ENCODE data around the gene KCNC3.

The KCNC3 gene

DNA sequence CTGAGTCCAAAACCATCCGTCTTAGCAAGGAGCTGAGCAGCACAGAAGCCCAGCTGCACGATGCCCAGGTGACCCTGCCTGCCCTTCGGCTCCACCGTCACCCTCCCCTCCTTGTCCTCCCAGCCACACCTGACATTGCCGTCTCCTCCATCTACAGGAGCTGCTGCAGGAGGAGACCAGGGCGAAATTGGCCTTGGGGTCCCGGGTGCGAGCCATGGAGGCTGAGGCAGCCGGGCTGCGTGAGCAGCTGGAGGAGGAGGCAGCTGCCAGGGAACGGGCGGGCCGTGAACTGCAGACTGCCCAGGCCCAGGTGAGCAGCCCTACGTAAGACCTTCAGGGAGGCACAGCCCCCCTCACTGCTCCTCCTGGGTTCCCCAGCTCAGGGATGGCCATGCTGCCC, 49.1 kb downstream of the KCNC3 start:
- FAIRE-seq (peak; percentile 55), DNase-seq (ENCODE audit: low spot score) (no peak)

- DNase-seq (ENCODE audit: low spot score) (no peak), FAIRE-seq (no peak)
Measured at GRCh38 chr19:50277966-50278580, 51.1 kb downstream of the KCNC3 start.

GRCh38 chr19:50276370-50277063, 52.7 kb downstream of the KCNC3 start:
- DNase-seq (ENCODE audit: low spot score) (no peak), FAIRE-seq (no peak)

GRCh38 chr19:50275577-50276368, 53.4 kb downstream of the KCNC3 start:
- no peak for FAIRE-seq

GRCh38 chr19:50273821-50274220, 55.4 kb downstream of the KCNC3 start:
- DNase-seq (ENCODE audit: low spot score) (no peak), FAIRE-seq (no peak)

More at GRCh38 chr19:50275577-50276368, 53.4 kb downstream of the KCNC3 start:
- DNase-seq (ENCODE audit: low spot score): no peak

- FAIRE-seq: no peak
- DNase-seq (ENCODE audit: low spot score): no peak
Measured at GRCh38 chr19:50272263-50272897, 56.8 kb downstream of the KCNC3 start.

- FAIRE-seq (no peak), DNase-seq (ENCODE audit: low spot score) (no peak)
Measured at GRCh38 chr19:50269653-50270052, 59.5 kb downstream of the KCNC3 start.

DNA sequence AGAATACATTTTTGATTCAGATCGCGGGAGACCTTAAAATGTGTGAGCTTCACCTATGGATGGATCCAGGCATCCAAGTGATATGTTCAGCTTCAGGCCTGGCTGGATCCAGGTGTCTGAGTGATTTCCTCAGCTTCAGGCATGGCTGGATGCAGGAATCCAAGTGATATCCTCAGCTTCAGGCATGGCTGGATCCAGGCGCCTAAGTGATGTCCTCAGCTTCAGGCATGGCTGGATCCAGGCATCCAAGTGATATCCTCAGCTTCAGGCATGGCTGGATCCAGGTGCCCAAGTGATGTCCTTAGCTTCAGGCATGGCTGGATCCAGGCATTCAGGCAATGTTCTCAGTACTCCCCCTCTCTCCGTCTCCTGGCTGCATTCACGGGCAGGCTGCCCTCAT, 60.7 kb downstream of the KCNC3 start:
- no peak for DNase-seq (ENCODE audit: low spot score)
- no peak for FAIRE-seq

GRCh38 chr19:50268041-50268440, 61.1 kb downstream of the KCNC3 start:
- DNase-seq (ENCODE audit: low spot score) (no peak), FAIRE-seq (no peak)

DNA sequence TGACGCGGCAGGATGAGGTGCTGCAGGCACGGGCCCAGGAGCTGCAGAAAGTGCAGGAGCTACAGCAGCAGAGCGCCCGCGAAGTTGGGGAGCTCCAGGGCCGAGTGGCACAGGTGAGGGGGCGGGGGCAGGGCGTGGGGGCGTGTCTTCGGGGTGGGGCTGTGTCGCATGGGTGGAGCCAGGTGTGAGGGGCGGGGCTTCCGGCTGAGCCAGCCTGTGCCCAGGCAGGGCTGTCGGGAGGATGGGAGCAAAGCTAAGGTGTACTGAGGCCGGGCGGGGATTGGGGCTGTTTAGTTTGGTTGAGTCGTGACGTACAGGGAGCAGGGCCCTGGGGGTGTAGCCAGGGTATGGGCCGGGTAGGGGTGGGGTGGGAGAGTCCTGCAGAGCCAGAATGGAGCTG, 62.3 kb downstream of the KCNC3 start:
- DNase-seq (ENCODE audit: low spot score) (peak; percentile 59), FAIRE-seq (no peak)

GRCh38 chr19:50266041-50266440, 63.1 kb downstream of the KCNC3 start:
- FAIRE-seq: no peak
- DNase-seq (ENCODE audit: low spot score): no peak

DNA sequence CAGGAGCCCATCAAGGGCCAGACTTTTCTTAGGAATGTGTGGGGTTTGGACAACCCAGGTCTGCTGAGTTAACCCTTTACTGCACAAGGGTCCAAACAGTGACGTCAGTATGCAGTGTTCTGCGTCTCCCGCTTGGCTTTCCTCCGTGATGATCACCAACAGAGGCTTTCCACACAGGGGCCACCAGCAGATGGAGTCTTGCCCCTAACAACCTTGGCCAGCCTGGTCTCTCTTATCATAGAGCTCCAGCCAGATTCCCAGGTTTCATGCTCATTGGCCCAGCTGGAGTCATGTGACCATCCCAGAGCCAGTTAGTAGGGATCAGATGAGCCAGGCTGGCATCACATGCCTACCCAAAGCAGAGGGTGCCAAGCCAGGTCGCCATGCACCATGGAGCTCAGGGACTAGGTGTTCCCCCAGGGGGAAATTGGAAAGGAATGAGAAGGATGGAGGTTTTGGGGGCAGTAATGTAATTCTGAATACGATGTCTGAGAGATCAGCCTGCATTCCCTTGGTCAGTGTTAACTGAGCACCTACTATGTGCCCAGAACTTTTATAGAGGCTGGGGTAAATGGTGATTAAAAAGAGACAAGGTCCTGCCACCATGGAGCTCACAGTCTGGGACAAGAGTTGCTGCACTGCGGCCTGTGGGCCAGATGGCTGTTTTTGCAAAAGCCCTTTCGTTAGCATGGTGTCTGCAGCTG, 64.5 kb downstream of the KCNC3 start:
- no peak for DNase-seq (ENCODE audit: low spot score)
- no peak for FAIRE-seq

GRCh38 chr19:50263176-50263575, 66.0 kb downstream of the KCNC3 start:
- FAIRE-seq (no peak), DNase-seq (ENCODE audit: low spot score) (no peak)
